GM12801 (cell line): ENCODE results near the gene CELF2.

ENCODE experiments used
- CTCF ChIP-seq: IDR thresholded peaks from one replicate; pipeline ENCODE4 v1.5.1; 2011; ENCODE audit warnings: control low read depth; ENCODE audit not compliant: insufficient read length; ENCODE audit errors: extremely low read depth

CELF2 gene

GRCh38 chr10:11104772-11105675 lies 87.4 kb downstream of the CELF2 start:
- no peak for TF ChIP-seq CTCF

- no peak for TF ChIP-seq CTCF
Measured at GRCh38 chr10:11105676-11106004, 88.0 kb downstream of the CELF2 start.

DNA sequence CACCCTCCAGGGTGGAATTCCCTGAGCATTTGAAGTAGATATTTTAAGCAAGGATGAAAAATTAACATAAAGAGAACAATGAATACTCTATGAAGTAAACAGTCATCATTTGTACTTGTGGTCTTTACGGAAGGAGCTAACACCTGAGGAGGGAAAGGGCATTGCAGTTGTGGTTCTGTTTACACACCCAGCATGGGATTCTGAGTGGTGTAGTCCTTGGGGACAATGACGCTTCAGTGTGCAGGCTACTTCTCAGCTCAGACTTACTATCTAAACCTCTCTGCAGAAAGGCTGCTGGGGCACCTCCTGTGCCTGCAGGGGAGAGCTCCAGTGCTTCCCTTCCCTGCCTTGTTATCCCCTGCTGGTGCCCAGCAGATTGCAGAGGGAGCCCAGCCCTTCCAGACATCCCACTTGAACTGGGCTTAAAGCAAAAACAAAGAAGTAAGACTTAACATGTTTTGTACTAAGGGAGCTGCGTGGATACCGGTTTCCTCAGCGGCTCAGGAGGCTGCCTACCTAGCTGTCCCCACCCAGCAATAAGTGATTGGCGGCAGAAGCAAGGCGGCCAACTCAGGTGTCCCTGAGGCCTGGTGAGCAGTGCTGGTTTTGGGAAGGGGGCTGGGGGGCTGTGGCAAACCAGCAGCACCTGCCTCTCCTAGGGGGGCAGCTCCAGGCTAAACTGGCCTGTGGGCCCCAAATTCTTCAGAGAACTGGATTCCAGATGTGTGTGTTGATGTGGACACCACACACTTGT lies 89.1 kb downstream of the CELF2 start:
- TF ChIP-seq CTCF, result no peak

- TF ChIP-seq CTCF, result no peak
Measured at GRCh38 chr10:11107948-11108347, 90.3 kb downstream of the CELF2 start.

DNA sequence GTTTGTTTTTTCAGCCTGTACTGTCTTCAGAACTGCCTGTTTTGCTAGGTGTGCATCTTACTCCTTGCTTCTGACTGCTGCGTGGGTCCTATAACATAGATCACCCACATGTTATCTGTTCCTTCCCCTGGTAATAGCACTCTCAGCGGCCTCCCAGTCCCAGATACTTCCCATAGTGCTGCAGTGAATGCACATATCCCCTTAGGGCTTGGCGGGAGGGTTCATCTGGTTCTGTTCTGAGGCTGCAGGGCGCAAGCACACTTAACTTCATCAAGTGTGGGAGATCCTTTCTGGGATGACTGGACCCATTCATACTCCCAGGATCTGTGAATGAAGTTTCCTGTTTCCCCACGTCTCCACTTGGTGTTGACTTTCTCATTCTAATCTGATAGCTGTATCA lies 90.7 kb downstream of the CELF2 start:
- no peak for TF ChIP-seq CTCF

DNA sequence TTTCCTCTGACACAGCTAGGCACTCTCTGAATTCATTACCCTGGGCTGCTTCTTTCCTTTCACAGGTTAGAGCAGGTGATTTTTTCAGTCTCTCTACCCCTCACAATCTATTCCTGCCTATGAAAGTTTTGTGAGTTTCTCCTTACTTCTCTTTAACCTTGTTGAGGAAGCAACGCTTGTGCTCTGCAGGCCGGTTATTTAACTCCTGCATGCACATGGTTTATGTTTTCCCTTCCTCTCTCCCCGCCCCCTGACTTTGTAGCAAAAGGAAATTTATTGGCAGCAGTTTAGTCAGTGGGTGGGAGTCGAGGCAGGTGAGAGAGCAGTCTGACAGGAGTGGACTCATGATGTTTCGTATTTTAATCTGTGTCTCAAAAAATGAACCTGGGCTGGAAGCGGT lies 91.9 kb downstream of the CELF2 start:
- no peak for TF ChIP-seq CTCF

- TF ChIP-seq CTCF, result no peak
Measured at GRCh38 chr10:11110539-11110938, 92.9 kb downstream of the CELF2 start.
